ENCODE measurements around the gene CHRNA4.
"Not testable (repeated sequence)": the region's sequence is repeated elsewhere in the genome, so short reads cannot be mapped to it uniquely, and the experiment has no call there.

Gene CHRNA4

GRCh38 chr20:63311186-63311832, 49.8 kb downstream of the CHRNA4 start:
- H3K9ac ChIP-seq (ENCODE audit: low read length): no peak overlapping the region
- H3K27ac ChIP-seq (ENCODE audit: low read depth, low read length): no peak overlapping the region
- H3K4me1 ChIP-seq (ENCODE audit: control insufficient read depth, insufficient read depth, low read length): no peaks in the 10 kb centered on the region
- no peaks in the 10 kb centered on the region for H3K36me3 ChIP-seq (ENCODE audit: control insufficient read depth, insufficient read depth, low read length)
- no peak overlapping the region for H3K4me3 ChIP-seq (ENCODE audit: low read length)
- H3K27me3 ChIP-seq (ENCODE audit: control insufficient read depth, insufficient read depth, low read length): peaks cover 7% of the 10 kb centered on the region

GRCh38 chr20:63310265-63310991, 50.7 kb downstream of the CHRNA4 start:
- H3K36me3 ChIP-seq (ENCODE audit: control insufficient read depth, insufficient read depth, low read length): no peaks in the 10 kb centered on the region
- peaks cover 7% of the 10 kb centered on the region for H3K27me3 ChIP-seq (ENCODE audit: control insufficient read depth, insufficient read depth, low read length)

GRCh38 chr20:63309261-63310071, 51.7 kb downstream of the CHRNA4 start:
- Histone ChIP-seq H3K4me1 (ENCODE audit: control insufficient read depth, insufficient read depth, low read length) (no peaks in the 10 kb centered on the region), H3K27ac (ENCODE audit: low read depth, low read length) (no peak overlapping the region), H3K36me3 (ENCODE audit: control insufficient read depth, insufficient read depth, low read length) (no peaks in the 10 kb centered on the region), H3K9ac (ENCODE audit: low read length) (no peak overlapping the region), H3K27me3 (ENCODE audit: control insufficient read depth, insufficient read depth, low read length) (peaks cover 7% of the 10 kb centered on the region), H3K4me3 (ENCODE audit: low read length) (no peak overlapping the region)

More at GRCh38 chr20:63310265-63310991, 50.7 kb downstream of the CHRNA4 start:
- Histone ChIP-seq H3K4me3 (ENCODE audit: low read length) (no peak overlapping the region), H3K9ac (ENCODE audit: low read length) (no peak overlapping the region), H3K27ac (ENCODE audit: low read depth, low read length) (no peak overlapping the region), H3K4me1 (ENCODE audit: control insufficient read depth, insufficient read depth, low read length) (no peaks in the 10 kb centered on the region)

- Histone ChIP-seq H3K4me3 (ENCODE audit: low read length) (no peak overlapping the region), H3K36me3 (ENCODE audit: control insufficient read depth, insufficient read depth, low read length) (no peaks in the 10 kb centered on the region), H3K27ac (ENCODE audit: low read depth, low read length) (no peak overlapping the region), H3K9ac (ENCODE audit: low read length) (no peak overlapping the region), H3K27me3 (ENCODE audit: control insufficient read depth, insufficient read depth, low read length) (peaks cover 7% of the 10 kb centered on the region), H3K4me1 (ENCODE audit: control insufficient read depth, insufficient read depth, low read length) (no peaks in the 10 kb centered on the region)
These were observed 52.8 kb downstream of the CHRNA4 start for GRCh38 chr20:63308218-63308911.

- Histone ChIP-seq H3K27me3 (ENCODE audit: control insufficient read depth, insufficient read depth, low read length) (peaks cover 7% of the 10 kb centered on the region), H3K27ac (ENCODE audit: low read depth, low read length) (no peak overlapping the region), H3K4me1 (ENCODE audit: control insufficient read depth, insufficient read depth, low read length) (no peaks in the 10 kb centered on the region), H3K9ac (ENCODE audit: low read length) (no peak overlapping the region), H3K36me3 (ENCODE audit: control insufficient read depth, insufficient read depth, low read length) (no peaks in the 10 kb centered on the region), H3K4me3 (ENCODE audit: low read length) (no peak overlapping the region)
These were observed 53.5 kb downstream of the CHRNA4 start for GRCh38 chr20:63307538-63308217.

GRCh38 chr20:63306673-63307537, 54.2 kb downstream of the CHRNA4 start:
- H3K27me3 ChIP-seq (ENCODE audit: control insufficient read depth, insufficient read depth, low read length): peaks cover 4% of the 10 kb centered on the region
- no peaks in the 10 kb centered on the region for H3K36me3 ChIP-seq (ENCODE audit: control insufficient read depth, insufficient read depth, low read length)
- no peak overlapping the region for H3K27ac ChIP-seq (ENCODE audit: low read depth, low read length)
- no peaks in the 10 kb centered on the region for H3K4me1 ChIP-seq (ENCODE audit: control insufficient read depth, insufficient read depth, low read length)
- H3K4me3 ChIP-seq (ENCODE audit: low read length): no peak overlapping the region
- no peak overlapping the region for H3K9ac ChIP-seq (ENCODE audit: low read length)

GRCh38 chr20:63305933-63306672, 55.0 kb downstream of the CHRNA4 start:
- H3K27me3 ChIP-seq (ENCODE audit: control insufficient read depth, insufficient read depth, low read length); H3K36me3 ChIP-seq (ENCODE audit: control insufficient read depth, insufficient read depth, low read length); H3K27ac ChIP-seq (ENCODE audit: low read depth, low read length); H3K4me1 ChIP-seq (ENCODE audit: control insufficient read depth, insufficient read depth, low read length); H3K9ac ChIP-seq (ENCODE audit: low read length); H3K4me3 ChIP-seq (ENCODE audit: low read length): not testable (repeated sequence)

- Histone ChIP-seq H3K36me3 (ENCODE audit: control insufficient read depth, insufficient read depth, low read length) (no peaks in the 10 kb centered on the region), H3K9ac (ENCODE audit: low read length) (no peak overlapping the region), H3K4me1 (ENCODE audit: control insufficient read depth, insufficient read depth, low read length) (no peaks in the 10 kb centered on the region), H3K27me3 (ENCODE audit: control insufficient read depth, insufficient read depth, low read length) (peaks cover 4% of the 10 kb centered on the region), H3K27ac (ENCODE audit: low read depth, low read length) (no peak overlapping the region), H3K4me3 (ENCODE audit: low read length) (no peak overlapping the region)
These were observed 55.8 kb downstream of the CHRNA4 start for GRCh38 chr20:63305393-63305792.

- Histone ChIP-seq H3K36me3 (ENCODE audit: control insufficient read depth, insufficient read depth, low read length) (no peaks in the 10 kb centered on the region), H3K4me3 (ENCODE audit: low read length) (no peak overlapping the region), H3K27me3 (ENCODE audit: control insufficient read depth, insufficient read depth, low read length) (peaks cover 4% of the 10 kb centered on the region), H3K9ac (ENCODE audit: low read length) (no peak overlapping the region), H3K27ac (ENCODE audit: low read depth, low read length) (no peak overlapping the region), H3K4me1 (ENCODE audit: control insufficient read depth, insufficient read depth, low read length) (no peaks in the 10 kb centered on the region)
These were observed 58.0 kb downstream of the CHRNA4 start for GRCh38 chr20:63303095-63303666.

- Histone ChIP-seq H3K4me3 (ENCODE audit: low read length) (no peak overlapping the region), H3K9ac (ENCODE audit: low read length) (no peak overlapping the region), H3K27me3 (ENCODE audit: control insufficient read depth, insufficient read depth, low read length) (peaks cover 6% of the 10 kb centered on the region), H3K27ac (ENCODE audit: low read depth, low read length) (no peak overlapping the region), H3K36me3 (ENCODE audit: control insufficient read depth, insufficient read depth, low read length) (no peaks in the 10 kb centered on the region), H3K4me1 (ENCODE audit: control insufficient read depth, insufficient read depth, low read length) (no peaks in the 10 kb centered on the region)
These were observed 59.5 kb downstream of the CHRNA4 start for GRCh38 chr20:63301671-63302070.
